CD14-positive monocyte (primary cell): ENCODE data around the gene RBM28. TPM values are rescaled to one million over a fixed set of nuclear protein-coding genes. Genes with fewer than 3 reads are reported as not detected.

Experiments used
- DNase-seq, 3 donors: peaks; one replicate each; pipeline ENCODE4 v3.0.0-alpha.2; 2011 to 2022
- H2AFZ ChIP-seq: 2 replicates; pipeline ENCODE4 v1.6.0; 2012; ENCODE audit warnings: mild to moderate bottlenecking, low read depth, low read length, inconsistent platforms; ENCODE audit not compliant: insufficient read depth, poor library complexity, severe bottlenecking
- H3K27ac ChIP-seq, 2 donors: 1 replicate in 1 of 2; 2 replicates in 1 of 2; pipeline ENCODE4 v1.5.1; 2012 to 2013; ENCODE audit warnings: low read length in 2 of 2, control low read depth in 1 of 2, inconsistent platforms in 1 of 2, low read depth in 1 of 2, mild to moderate bottlenecking in 1 of 2
- H3K27me3 ChIP-seq, 2 donors: one replicate each; pipeline versions ENCODE4 v1.6.0 to v1.6.1; 2011 to 2013; ENCODE audit warnings: low read length in 2 of 2; ENCODE audit not compliant: control insufficient read depth in 2 of 2, insufficient read depth in 2 of 2
- H3K36me3 ChIP-seq, 2 donors: replicated peaks in 1 of 2; 1 replicate in 1 of 2; 2 replicates in 1 of 2; pipeline versions ENCODE4 v1.5.1 to v1.6.1; 2012 to 2013; ENCODE audit warnings: low read length in 2 of 2, control low read depth in 1 of 2, inconsistent platforms in 1 of 2, mild to moderate bottlenecking in 1 of 2; ENCODE audit not compliant: insufficient read depth in 2 of 2, control insufficient read depth in 1 of 2
- H3K4me1 ChIP-seq, 2 donors: 1 replicate in 1 of 2; 2 replicates in 1 of 2; pipeline versions ENCODE4 v1.5.1 to v1.6.1; 2012 to 2013; ENCODE audit warnings: low read length in 2 of 2, control low read depth in 1 of 2, inconsistent platforms in 1 of 2, mild to moderate bottlenecking in 1 of 2, moderate library complexity in 1 of 2; ENCODE audit not compliant: insufficient read depth in 2 of 2, control insufficient read depth in 1 of 2
- H3K4me2 ChIP-seq: replicated peaks from 2 replicates; pipeline ENCODE3; 2012; ENCODE audit warnings: low read length, moderate library complexity, mild to moderate bottlenecking; ENCODE audit not compliant: poor library complexity, severe bottlenecking; ENCODE audit errors: extremely low read depth
- H3K4me3 ChIP-seq, 3 experiments: fragments of 200-600 bp in 1 of 3; sonication (generic) in 1 of 3; replicated peaks in 1 of 3; 1 replicate in 2 of 3; 2 replicates in 1 of 3; pipeline ENCODE4 v1.5.1; 2011 to 2013; ENCODE audit warnings: low read length in 3 of 3, mild to moderate bottlenecking in 3 of 3, control low read depth in 2 of 3, low read depth in 2 of 3, inconsistent platforms in 1 of 3, moderate library complexity in 1 of 3
- H3K79me2 ChIP-seq: 2 replicates; pipeline ENCODE4 v1.6.0; 2012; ENCODE audit warnings: mild to moderate bottlenecking, control low read depth, inconsistent platforms, low read length, moderate library complexity; ENCODE audit not compliant: insufficient read depth
- H3K9ac ChIP-seq: 2 replicates; pipeline ENCODE4 v1.6.0; 2017; ENCODE audit warnings: low read length, mild to moderate bottlenecking; ENCODE audit not compliant: insufficient read depth, poor library complexity, severe bottlenecking
- H3K9me3 ChIP-seq, 2 donors: replicated peaks in 1 of 2; 1 replicate in 1 of 2; 2 replicates in 1 of 2; pipeline versions ENCODE4 v1.5.1 to v1.6.1; 2012 to 2013; ENCODE audit warnings: low read length in 2 of 2, control low read depth in 1 of 2; ENCODE audit not compliant: control insufficient read depth in 1 of 2, insufficient read depth in 1 of 2
- H4K20me1 ChIP-seq: 2 replicates; pipeline ENCODE4 v1.6.0; 2012; ENCODE audit warnings: mild to moderate bottlenecking, low read length, control low read depth, moderate library complexity; ENCODE audit not compliant: insufficient read depth
- H3K27ac Mint-ChIP-seq, 7 donors: one replicate each; pipeline ENCODE4 v1.8.0; 2020; ENCODE audit warnings: mild to moderate bottlenecking in 7 of 7, mixed read lengths in 7 of 7, moderate library complexity in 6 of 7, inconsistent platforms in 2 of 7
- H3K27me3 Mint-ChIP-seq, 3 donors: one replicate each; pipeline ENCODE4 v1.8.0; 2021 to 2022; ENCODE audit warnings: low read depth in 3 of 3, mild to moderate bottlenecking in 3 of 3, mixed read lengths in 3 of 3, moderate library complexity in 3 of 3, inconsistent platforms in 1 of 3
- H3K36me3 Mint-ChIP-seq, 2 donors: one replicate each; pipeline ENCODE4 v1.8.0; 2020; ENCODE audit warnings: mixed read lengths in 2 of 2, inconsistent platforms in 1 of 2, mild to moderate bottlenecking in 1 of 2
- H3K4me1 Mint-ChIP-seq: one replicate; pipeline ENCODE4 v1.8.0; 2020; ENCODE audit warnings: mild to moderate bottlenecking, mixed read lengths
- H3K4me3 Mint-ChIP-seq, 2 donors: one replicate each; pipeline ENCODE4 v1.8.0; 2020; ENCODE audit warnings: mild to moderate bottlenecking in 2 of 2, mixed read lengths in 2 of 2, moderate library complexity in 1 of 2
- H3K9me3 Mint-ChIP-seq, 7 donors: one replicate each; pipeline ENCODE4 v1.8.0; 2020 to 2022; ENCODE audit warnings: mixed read lengths in 7 of 7, mild to moderate bottlenecking in 6 of 7, moderate library complexity in 6 of 7, inconsistent platforms in 2 of 7
- WGBS: methylation state at CpG from one replicate; pipeline ENCODE4 v1.1.5; 2013; ENCODE audit warnings: missing lambda C conversion rate; ENCODE audit not compliant: insufficient coverage; 5-methylcytosine and 5-hydroxymethylcytosine counted together
- intact Hi-C, 2 donors: fragments of 100-400 bp; cut with micrococcal nuclease; formaldehyde crosslinking; loops; one replicate each; pipeline versions ENCODE4 v1.15.0 to v1.15.1; 2023
- polyA plus RNA-seq, 3 donors: library from polyadenylated mRNA; depleted of rRNA in 1 of 3; unstranded in 2 of 3; stranded (reverse) in 1 of 3; fragments of 300-500 nt in 2 of 3; fragments of >200 nt in 1 of 3; fragmentation: Illumina TruSeq in 2 of 3; gene quantifications; 1 replicate in 2 of 3; 2 replicates in 1 of 3; pipeline ENCODE4 v1.2.3, GENCODE V29; 2012 to 2021
- TF ChIP-seq, protein P1 (sequence below): fragments of 200-600 bp; IDR thresholded peaks from one replicate; pipeline ENCODE4 v1.8.0; 2022; ENCODE audit warnings: antibody characterized with exemption, mild to moderate bottlenecking

The RBM28 gene
- polyA plus RNA-seq, 3 donors, result 4.0 to 14.4 (median 4.9) TPM

DNA sequence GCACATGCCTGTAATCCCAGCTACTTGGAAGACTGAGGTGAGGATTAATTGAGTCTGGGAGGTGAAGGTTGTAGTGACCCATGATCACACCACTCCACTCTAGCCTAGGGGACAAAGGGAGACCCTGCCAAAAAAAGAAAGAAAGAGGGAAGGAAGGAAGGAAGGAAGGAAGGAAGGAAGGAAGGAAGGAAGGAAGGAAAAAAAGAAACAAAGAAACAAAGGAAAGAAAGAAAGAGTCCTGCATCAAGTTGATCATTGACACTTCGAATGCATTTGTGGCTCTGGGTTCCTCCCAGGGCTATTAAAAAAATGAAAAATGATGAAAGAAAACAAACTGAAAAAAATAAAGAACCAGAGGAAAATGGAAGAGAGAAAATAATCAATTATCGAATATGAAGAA lies 21.7 kb upstream of the RBM28 start:
- peaks cover 25% of the 10 kb centered on the region for H3K4me1 Mint-ChIP-seq
- Histone ChIP-seq H3K27ac (no peak overlapping the region), H3K4me1 (peaks cover 18 to 22% of the 10 kb centered on the region in 2 donors), H3K9ac (no peak overlapping the region), H3K36me3 (no peaks in the 10 kb centered on the region), H4K20me1 (no peaks in the 10 kb centered on the region), H2AFZ (no peak overlapping the region), H3K4me3 (no peak overlapping the region), H3K9me3 (no peaks in the 10 kb centered on the region), H3K27me3 (peaks cover 8 to 30% of the 10 kb centered on the region in 2 donors), H3K4me2 (no peak overlapping the region), H3K79me2 (no peaks in the 10 kb centered on the region)
- no peak for DNase-seq
- WGBS, result 83% methylated on average over 1 of the region's 2 CpGs
- TF ChIP-seq, protein P1, sequence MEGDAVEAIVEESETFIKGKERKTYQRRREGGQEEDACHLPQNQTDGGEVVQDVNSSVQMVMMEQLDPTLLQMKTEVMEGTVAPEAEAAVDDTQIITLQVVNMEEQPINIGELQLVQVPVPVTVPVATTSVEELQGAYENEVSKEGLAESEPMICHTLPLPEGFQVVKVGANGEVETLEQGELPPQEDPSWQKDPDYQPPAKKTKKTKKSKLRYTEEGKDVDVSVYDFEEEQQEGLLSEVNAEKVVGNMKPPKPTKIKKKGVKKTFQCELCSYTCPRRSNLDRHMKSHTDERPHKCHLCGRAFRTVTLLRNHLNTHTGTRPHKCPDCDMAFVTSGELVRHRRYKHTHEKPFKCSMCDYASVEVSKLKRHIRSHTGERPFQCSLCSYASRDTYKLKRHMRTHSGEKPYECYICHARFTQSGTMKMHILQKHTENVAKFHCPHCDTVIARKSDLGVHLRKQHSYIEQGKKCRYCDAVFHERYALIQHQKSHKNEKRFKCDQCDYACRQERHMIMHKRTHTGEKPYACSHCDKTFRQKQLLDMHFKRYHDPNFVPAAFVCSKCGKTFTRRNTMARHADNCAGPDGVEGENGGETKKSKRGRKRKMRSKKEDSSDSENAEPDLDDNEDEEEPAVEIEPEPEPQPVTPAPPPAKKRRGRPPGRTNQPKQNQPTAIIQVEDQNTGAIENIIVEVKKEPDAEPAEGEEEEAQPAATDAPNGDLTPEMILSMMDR, result no peak
- no peaks in the 10 kb centered on the region for H3K36me3 Mint-ChIP-seq
- no peak overlapping the region for H3K4me3 Mint-ChIP-seq
- intact Hi-C loops, result no loop called here
- H3K27ac Mint-ChIP-seq, result peak overlapping the region in 1 of 7 donors; percentile 64
- H3K27me3 Mint-ChIP-seq, result peaks cover 22 to 48% (median 22%) of the 10 kb centered on the region in 3 donors
- H3K9me3 Mint-ChIP-seq, result peaks cover 0 to 3% (median 1%) of the 10 kb centered on the region in 7 donors

DNA sequence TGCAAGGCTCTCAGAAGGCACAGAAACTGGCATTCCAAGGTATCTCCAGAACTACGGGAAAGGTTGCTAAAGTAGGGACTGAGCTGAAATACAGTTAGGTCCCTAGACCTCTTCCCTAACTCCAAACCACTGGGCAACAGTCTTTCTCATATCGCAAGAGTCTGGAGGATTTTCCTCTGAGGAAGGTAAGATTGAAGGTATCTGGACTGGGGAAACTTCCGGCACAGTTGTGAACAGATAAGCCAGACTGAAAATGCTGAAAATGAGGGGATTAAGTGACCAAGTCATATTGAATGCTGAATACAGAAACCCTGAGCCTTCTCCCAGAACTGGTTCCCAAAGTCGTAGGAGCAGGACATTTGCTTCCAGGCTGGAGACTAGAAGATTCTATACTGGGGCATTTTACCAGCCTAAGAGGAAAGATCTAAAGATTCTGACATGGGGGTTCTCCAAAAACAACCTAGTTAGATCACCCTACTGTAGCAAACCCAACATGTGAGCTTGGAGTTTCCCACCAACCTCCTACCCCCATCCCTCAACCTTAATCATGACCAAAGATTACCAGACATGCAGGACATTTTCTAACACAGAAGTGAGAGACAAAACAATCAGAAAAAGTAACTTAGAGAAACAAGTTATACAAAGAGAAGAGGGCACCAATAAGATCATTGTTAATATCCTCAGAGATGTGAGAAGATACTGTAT lies 20.6 kb upstream of the RBM28 start:
- H3K36me3 ChIP-seq, result no peaks in the 10 kb centered on the region
- Mint-ChIP-seq H3K9me3 (peaks cover 0 to 3% (median 1%) of the 10 kb centered on the region in 7 donors), H3K36me3 (no peaks in the 10 kb centered on the region), H3K4me1 (peaks cover 36% of the 10 kb centered on the region), H3K4me3 (peak overlapping the region in 1 of 2 donors; percentile 21), H3K27ac (no peak overlapping the region), H3K27me3 (peaks cover 19 to 54% (median 22%) of the 10 kb centered on the region in 3 donors)
- H3K9me3 ChIP-seq, result no peaks in the 10 kb centered on the region
- TF ChIP-seq, protein P1, result no peak
- H3K4me3 ChIP-seq, result no peak overlapping the region
- H3K9ac ChIP-seq, result no peak overlapping the region
- no peak overlapping the region for H3K27ac ChIP-seq
- H2AFZ ChIP-seq, result no peak overlapping the region
- peaks cover 29 to 33% of the 10 kb centered on the region in 2 donors for H3K4me1 ChIP-seq
- DNase-seq, result no peak
- WGBS, result 100% methylated on average over 1 of the region's 4 CpGs
- intact Hi-C loops, result no loop called here
- H3K79me2 ChIP-seq, result no peaks in the 10 kb centered on the region
- H4K20me1 ChIP-seq, result no peaks in the 10 kb centered on the region
- H3K4me2 ChIP-seq, result no peak overlapping the region
- peaks cover 8 to 30% of the 10 kb centered on the region in 2 donors for H3K27me3 ChIP-seq
